ENCODE data around the gene TNFAIP8L3. TPM values are rescaled to one million over a fixed set of nuclear protein-coding genes. Genes with fewer than 3 reads are reported as not detected.

The TNFAIP8L3 gene
- 4.1 and 8.1 TPM in 2 replicates for total RNA-seq

GRCh38 chr15:51094606-51095569, at the start of gene TNFAIP8L3:
TNFAIP8L3 (minus strand) TSS chr15:51094906; CDS start chr15:51094595, 311 bp downstream.

Other genes starting within 250 kb of the TNFAIP8L3 start
- gene AP4E1, start 186.2 kb downstream of the TNFAIP8L3 start, total RNA-seq: 12.5 and 18.3 TPM in 2 replicates
- not detected in 2 replicates for gene CYP19A1, start 243.7 kb upstream of the TNFAIP8L3 start, total RNA-seq
- 0.21 TPM in 1 of 2 replicates, not detected in the other for gene GLDN, start 246.7 kb upstream of the TNFAIP8L3 start, total RNA-seq

All from tracheal epithelial cell (primary cell).